ENCODE results near the gene INTS11.
A peak's percentile ranks its signal among the peaks of the same experiment; 100 is the strongest.

Gene INTS11

GRCh38 chr1:1324524-1325287, at the start of gene INTS11, which contains the start of gene CPTP:
TSS of gene INTS11 (minus strand) at chr1:1324660. CDS start at chr1:1324608, 52 bp downstream.
TSS of gene CPTP (plus strand) at chr1:1324802. CDS start at chr1:1326911, 2,109 bp downstream.
- TF ChIP-seq MAX (IDR thresholded peaks at IDR 0.05) (peak; percentile 66), YY1 (IDR thresholded peaks at IDR 0.05; ENCODE audit: low read depth) (no peak), CREB1 (IDR thresholded peaks at IDR 0.05; ENCODE audit: low read depth) (peak; percentile 28; the same call in 1 of the 2 replicates), TAF1 (IDR thresholded peaks at IDR 0.05; ENCODE audit: low read depth) (peak; percentile 78; the same call in 1 of the 2 replicates), TCF12 (IDR thresholded peaks at IDR 0.05; ENCODE audit: low read depth) (peak; percentile 9; the same call in 1 of the 2 replicates), NFIC (IDR thresholded peaks at IDR 0.05) (no peak), ZBTB7A (IDR thresholded peaks at IDR 0.05; ENCODE audit: low read depth) (peak; percentile 30)

GRCh38 chr1:1373815-1374588, 49.5 kb upstream of the INTS11 start:
- TF ChIP-seq ZBTB7A (IDR thresholded peaks at IDR 0.05; ENCODE audit: low read depth) (no peak), NFIC (IDR thresholded peaks at IDR 0.05) (no peak), RAD21 (IDR thresholded peaks at IDR 0.05; ENCODE audit: low read depth) (no peak), YY1 (IDR thresholded peaks at IDR 0.05; ENCODE audit: low read depth) (no peak), REST (IDR thresholded peaks at IDR 0.05; ENCODE audit: low read depth) (no peak), TAF1 (IDR thresholded peaks at IDR 0.05; ENCODE audit: low read depth) (no peak), TCF12 (IDR thresholded peaks at IDR 0.05; ENCODE audit: low read depth) (no peak), EGR1 (IDR thresholded peaks at IDR 0.05) (no peak), CREB1 (IDR thresholded peaks at IDR 0.05; ENCODE audit: low read depth) (no peak), CEBPB (IDR thresholded peaks at IDR 0.05) (no peak), FOXM1 (IDR thresholded peaks at IDR 0.05; ENCODE audit: borderline replicate concordance, low read depth) (no peak), MAX (IDR thresholded peaks at IDR 0.05) (no peak), USF1 (IDR thresholded peaks at IDR 0.05) (no peak)

GRCh38 chr1:1373051-1373814, 48.8 kb upstream of the INTS11 start:
- TF ChIP-seq CEBPB (IDR thresholded peaks at IDR 0.05) (no peak), YY1 (IDR thresholded peaks at IDR 0.05; ENCODE audit: low read depth) (no peak), USF1 (IDR thresholded peaks at IDR 0.05) (no peak)

- TF ChIP-seq TAF1 (IDR thresholded peaks at IDR 0.05; ENCODE audit: low read depth) (no peak), RAD21 (IDR thresholded peaks at IDR 0.05; ENCODE audit: low read depth) (peak; percentile 48; the same call in 1 of the 2 replicates), TEAD4 (IDR thresholded peaks at IDR 0.05) (no peak), FOXM1 (IDR thresholded peaks at IDR 0.05; ENCODE audit: borderline replicate concordance, low read depth) (no peak)
Measured at GRCh38 chr1:1371746-1372711, 47.6 kb upstream of the INTS11 start.

- TF ChIP-seq TEAD4 (IDR thresholded peaks at IDR 0.05) (no peak), TCF12 (IDR thresholded peaks at IDR 0.05; ENCODE audit: low read depth) (no peak), NFIC (IDR thresholded peaks at IDR 0.05) (no peak), MAX (IDR thresholded peaks at IDR 0.05) (no peak), EP300 (IDR thresholded peaks at IDR 0.05; ENCODE audit: borderline replicate concordance) (no peak), FOXM1 (IDR thresholded peaks at IDR 0.05; ENCODE audit: borderline replicate concordance, low read depth) (no peak), CEBPB (IDR thresholded peaks at IDR 0.05) (no peak), EGR1 (IDR thresholded peaks at IDR 0.05) (no peak), YY1 (IDR thresholded peaks at IDR 0.05; ENCODE audit: low read depth) (no peak), TAF1 (IDR thresholded peaks at IDR 0.05; ENCODE audit: low read depth) (no peak), REST (IDR thresholded peaks at IDR 0.05; ENCODE audit: low read depth) (no peak), ZBTB7A (IDR thresholded peaks at IDR 0.05; ENCODE audit: low read depth) (no peak), CREB1 (IDR thresholded peaks at IDR 0.05; ENCODE audit: low read depth) (no peak), RAD21 (IDR thresholded peaks at IDR 0.05; ENCODE audit: low read depth) (no peak), USF1 (IDR thresholded peaks at IDR 0.05) (no peak)
Measured at GRCh38 chr1:1371364-1371745, 46.9 kb upstream of the INTS11 start.
